ENCODE data around the gene MYO15B.

DNA sequence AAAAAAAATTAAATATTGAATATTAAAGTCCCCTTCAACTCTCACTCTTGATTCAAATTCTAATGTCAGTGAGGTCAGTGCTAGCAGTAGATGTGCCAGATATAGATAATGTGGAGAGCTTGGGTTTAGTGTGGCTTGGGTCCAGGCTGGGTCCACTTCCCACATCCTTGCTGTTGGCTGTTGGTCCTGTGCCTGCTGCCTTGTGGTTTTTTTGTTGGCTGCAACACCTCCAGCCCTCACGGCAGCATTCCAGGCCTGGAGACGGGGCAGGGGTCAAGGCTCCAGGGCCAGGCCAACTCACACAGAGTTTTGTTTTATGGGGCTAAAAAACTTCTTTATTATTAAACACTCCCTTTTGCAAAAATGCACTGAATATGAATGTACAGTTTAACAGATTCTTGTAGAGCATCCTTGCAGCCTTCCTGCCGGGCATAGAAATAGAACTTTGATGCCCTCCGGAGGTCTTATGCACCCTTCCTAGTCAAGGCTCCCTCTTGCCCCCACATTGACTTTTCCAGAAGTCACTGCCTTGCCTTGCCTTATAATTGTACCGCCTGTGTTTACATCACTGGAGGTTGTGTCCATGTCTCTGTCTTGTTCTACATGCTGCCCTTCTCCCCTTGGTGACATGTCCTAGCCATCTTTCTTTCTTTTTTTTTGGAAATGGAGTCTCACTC lies 25.5 kb upstream of the MYO15B start:
- TF ChIP-seq, protein P1, sequence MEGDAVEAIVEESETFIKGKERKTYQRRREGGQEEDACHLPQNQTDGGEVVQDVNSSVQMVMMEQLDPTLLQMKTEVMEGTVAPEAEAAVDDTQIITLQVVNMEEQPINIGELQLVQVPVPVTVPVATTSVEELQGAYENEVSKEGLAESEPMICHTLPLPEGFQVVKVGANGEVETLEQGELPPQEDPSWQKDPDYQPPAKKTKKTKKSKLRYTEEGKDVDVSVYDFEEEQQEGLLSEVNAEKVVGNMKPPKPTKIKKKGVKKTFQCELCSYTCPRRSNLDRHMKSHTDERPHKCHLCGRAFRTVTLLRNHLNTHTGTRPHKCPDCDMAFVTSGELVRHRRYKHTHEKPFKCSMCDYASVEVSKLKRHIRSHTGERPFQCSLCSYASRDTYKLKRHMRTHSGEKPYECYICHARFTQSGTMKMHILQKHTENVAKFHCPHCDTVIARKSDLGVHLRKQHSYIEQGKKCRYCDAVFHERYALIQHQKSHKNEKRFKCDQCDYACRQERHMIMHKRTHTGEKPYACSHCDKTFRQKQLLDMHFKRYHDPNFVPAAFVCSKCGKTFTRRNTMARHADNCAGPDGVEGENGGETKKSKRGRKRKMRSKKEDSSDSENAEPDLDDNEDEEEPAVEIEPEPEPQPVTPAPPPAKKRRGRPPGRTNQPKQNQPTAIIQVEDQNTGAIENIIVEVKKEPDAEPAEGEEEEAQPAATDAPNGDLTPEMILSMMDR (IDR thresholded peaks at IDR 0.05) = no peak
- no peak for TF ChIP-seq POLR2A (IDR thresholded peaks at IDR 0.05)

All from adrenal gland (tissue), 5 donors.